Articular chondrocyte of knee joint (primary cell): ENCODE data around the gene TXLNB. TPM values are rescaled to one million over a fixed set of nuclear protein-coding genes. Genes with fewer than 3 reads are reported as not detected.

ENCODE experiments used
- total RNA-seq: library from RNA; depleted of rRNA; stranded (reverse); fragments of >200 nt; gene quantifications from 2 replicates; pipeline ENCODE4 v1.2.3, GENCODE V29; 2012

Gene TXLNB
- under 0.01 and 1.1 TPM in 2 replicates for total RNA-seq

DNA sequence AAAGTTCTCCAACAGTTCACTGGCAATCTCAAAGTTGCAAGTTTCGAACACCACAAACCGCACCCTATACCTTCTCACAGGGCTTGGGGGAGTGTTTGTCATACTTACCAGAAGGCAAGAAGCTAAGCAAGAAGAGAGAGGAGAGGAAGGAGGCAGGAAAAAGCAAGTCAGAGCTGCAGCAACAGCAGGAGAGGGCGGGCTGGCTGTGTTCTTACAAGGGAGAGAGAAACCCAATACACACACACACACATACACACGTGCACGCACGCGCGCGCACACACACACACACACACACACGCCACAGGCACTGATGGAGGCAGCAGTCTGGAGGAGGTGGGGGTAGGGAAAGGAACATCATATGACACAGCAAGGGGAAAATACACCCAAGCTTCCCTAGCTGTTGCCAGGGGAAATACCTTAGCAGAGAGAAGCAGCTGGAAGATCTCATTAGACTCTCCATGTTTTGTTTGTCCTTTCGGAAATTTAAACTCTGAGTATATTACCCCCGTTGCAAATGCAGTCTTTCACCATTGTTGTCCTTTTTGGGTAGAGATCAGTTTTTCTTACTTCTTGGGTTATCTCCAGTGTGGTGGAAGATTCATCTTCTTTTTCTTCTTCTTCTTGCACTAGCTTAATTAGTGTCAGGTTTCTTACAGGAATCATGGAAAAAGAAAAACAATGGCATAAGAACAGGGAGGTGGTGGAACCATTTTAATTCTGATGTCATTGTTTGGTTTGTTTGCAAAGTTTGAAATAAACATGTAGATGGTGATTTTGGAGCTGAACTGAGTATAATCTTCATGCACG, at the start of gene TXLNB:
TSS of gene TXLNB (minus strand) at position 186 of the 807 bp plus-strand sequence. CDS start 3,099 bp downstream, outside the sequence.

Other genes with a start within 250 kb of the TXLNB start
- 36.3 and 41.5 TPM in 2 replicates for gene HECA, start 156.9 kb downstream of the TXLNB start, total RNA-seq
- gene CITED2, start 82.7 kb upstream of the TXLNB start, total RNA-seq: 336 and 438 TPM in 2 replicates